ENCODE data around the gene CCDC50.

The CCDC50 gene

DNA sequence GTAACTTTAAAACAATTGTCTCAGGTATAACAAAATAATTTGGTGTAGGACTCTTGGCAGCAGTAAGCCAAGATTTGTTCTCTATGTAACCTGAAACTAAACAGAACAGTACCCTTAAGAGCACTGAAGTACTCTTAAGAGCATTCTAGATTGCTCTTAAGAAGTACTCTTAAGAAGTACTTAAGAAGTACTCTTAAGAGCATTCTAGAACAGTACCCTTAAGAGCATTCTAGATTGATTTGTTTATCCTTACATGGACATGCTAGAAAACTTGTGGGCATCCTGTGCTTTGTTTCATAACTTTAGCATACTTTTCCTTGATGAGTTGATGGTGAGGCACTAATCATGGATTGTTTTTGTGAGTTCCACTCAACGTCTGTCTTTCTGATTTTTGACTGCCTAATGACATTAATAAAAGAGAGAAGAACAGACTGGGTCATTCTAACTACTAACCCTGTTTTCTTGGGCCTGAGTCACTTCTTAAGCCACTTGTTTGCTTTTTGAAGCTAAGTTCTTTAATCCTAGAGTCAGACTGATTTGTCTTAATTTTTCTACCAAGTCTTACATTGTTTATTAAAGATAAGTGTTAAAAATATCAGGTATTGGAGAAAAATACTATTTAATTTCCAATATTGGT is 58.4 kb downstream of the CCDC50 start:
- no peak for DNase-seq (ENCODE audit: insufficient read length, low spot score)
- TF ChIP-seq CTCF (IDR thresholded peaks at IDR 0.05; ENCODE audit: insufficient read depth, missing control alignments), result no peak
- FAIRE-seq, result peak; percentile 56

- FAIRE-seq (no peak), DNase-seq (ENCODE audit: insufficient read length, low spot score) (no peak)
- TF ChIP-seq CTCF (IDR thresholded peaks at IDR 0.05; ENCODE audit: insufficient read depth, missing control alignments), result no peak
These were observed 59.6 kb downstream of the CCDC50 start for GRCh38 chr3:191388823-191389222.

DNA sequence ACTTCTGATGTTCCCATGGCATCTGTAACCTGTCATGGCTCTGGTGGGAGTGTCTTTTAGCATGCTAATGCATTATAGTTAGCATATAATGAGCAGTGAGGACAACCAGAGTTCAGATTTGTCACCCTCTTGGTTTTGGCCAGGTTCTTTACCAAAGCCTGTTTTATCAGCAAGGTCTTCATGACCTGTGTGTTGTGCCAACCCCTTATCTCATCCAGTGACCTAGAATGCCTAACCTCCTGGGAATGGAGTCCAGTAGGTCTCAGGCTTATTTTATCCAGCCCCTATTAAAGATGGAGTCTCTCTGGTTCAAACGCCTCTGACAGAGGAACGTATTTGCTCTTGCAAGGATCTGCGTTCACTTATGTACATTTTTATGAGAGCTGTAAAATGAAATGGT is 61.4 kb downstream of the CCDC50 start:
- FAIRE-seq (no peak), DNase-seq (ENCODE audit: insufficient read length, low spot score) (no peak)
- no peak for TF ChIP-seq CTCF (IDR thresholded peaks at IDR 0.05; ENCODE audit: insufficient read depth, missing control alignments)

- no peak for TF ChIP-seq CTCF (IDR thresholded peaks at IDR 0.05; ENCODE audit: insufficient read depth, missing control alignments)
- FAIRE-seq, result peak; percentile 25
- no peak for DNase-seq (ENCODE audit: insufficient read length, low spot score)
These were observed 62.9 kb downstream of the CCDC50 start for GRCh38 chr3:191391861-191392808.

DNA sequence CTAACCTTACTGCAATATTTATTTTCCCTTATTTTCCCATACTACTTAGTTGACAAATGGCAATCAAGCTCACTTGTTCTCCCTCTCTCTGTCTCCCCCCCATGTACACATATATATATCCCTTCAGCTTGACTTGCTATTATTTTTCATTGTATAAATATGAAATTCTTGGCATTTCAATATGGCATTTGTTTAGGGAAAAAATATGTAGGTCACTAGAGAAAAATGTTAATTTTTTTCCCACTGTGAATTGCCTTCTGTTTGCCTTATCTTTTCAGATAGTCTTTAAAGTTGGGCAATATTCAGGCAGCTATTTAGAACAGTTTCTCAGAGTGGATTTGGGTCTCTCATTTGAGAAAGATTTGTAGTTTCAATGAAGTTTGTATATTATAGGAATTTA is 64.0 kb downstream of the CCDC50 start:
- no peak for TF ChIP-seq CTCF (IDR thresholded peaks at IDR 0.05; ENCODE audit: insufficient read depth, missing control alignments)
- FAIRE-seq (no peak), DNase-seq (ENCODE audit: insufficient read length, low spot score) (no peak)

GRCh38 chr3:191397771-191398170 is 68.6 kb downstream of the CCDC50 start:
- DNase-seq (ENCODE audit: insufficient read length, low spot score) (no peak), FAIRE-seq (no peak)
- no peak for TF ChIP-seq CTCF (IDR thresholded peaks at IDR 0.05; ENCODE audit: insufficient read depth, missing control alignments)

GRCh38 chr3:191398607-191399006 is 69.4 kb downstream of the CCDC50 start:
- FAIRE-seq (no peak), DNase-seq (ENCODE audit: insufficient read length, low spot score) (no peak)
- TF ChIP-seq CTCF (IDR thresholded peaks at IDR 0.05; ENCODE audit: insufficient read depth, missing control alignments), result no peak

Data from D721Med (cell line).